Measurements from ENCODE around the gene MTMR10.
A peak's percentile ranks its signal among the peaks of the same experiment; 100 is the strongest.

Gene MTMR10

GRCh38 chr15:31013863-31014607 is 22.6 kb upstream of the MTMR10 start:
- no peak for DNase-seq (ENCODE audit: low read depth)
- no peak overlapping the region for H3K4me3 ChIP-seq (ENCODE audit: low read length)
- no peak for TF ChIP-seq CTCF (conservative IDR thresholded peaks at IDR 0.05; ENCODE audit: low read length)

- TF ChIP-seq CTCF (conservative IDR thresholded peaks at IDR 0.05; ENCODE audit: low read length): no peak
- DNase-seq (ENCODE audit: low read depth): no peak
- H3K4me3 ChIP-seq (ENCODE audit: low read length): no peak overlapping the region
Measured at GRCh38 chr15:31012455-31012854, 21.0 kb upstream of the MTMR10 start.

- DNase-seq (ENCODE audit: low read depth): no peak
Measured at GRCh38 chr15:31010036-31010435, 18.6 kb upstream of the MTMR10 start.

GRCh38 chr15:31005660-31006059 is 14.2 kb upstream of the MTMR10 start:
- DNase-seq (ENCODE audit: low read depth): no peak
- no peak for TF ChIP-seq CTCF (conservative IDR thresholded peaks at IDR 0.05; ENCODE audit: low read length)
- H3K4me3 ChIP-seq (ENCODE audit: low read length): no peak overlapping the region

More at GRCh38 chr15:31010036-31010435, 18.6 kb upstream of the MTMR10 start:
- no peak overlapping the region for H3K4me3 ChIP-seq (ENCODE audit: low read length)
- TF ChIP-seq CTCF (conservative IDR thresholded peaks at IDR 0.05; ENCODE audit: low read length): no peak

- no peak for TF ChIP-seq CTCF (conservative IDR thresholded peaks at IDR 0.05; ENCODE audit: low read length)
- H3K4me3 ChIP-seq (ENCODE audit: low read length): no peak overlapping the region
- no peak for DNase-seq (ENCODE audit: low read depth)
Measured at GRCh38 chr15:31004220-31004733, 12.8 kb upstream of the MTMR10 start.

- DNase-seq (ENCODE audit: low read depth): no peak
- TF ChIP-seq CTCF (conservative IDR thresholded peaks at IDR 0.05; ENCODE audit: low read length): no peak
Measured at GRCh38 chr15:31001702-31002101, 10.3 kb upstream of the MTMR10 start.

GRCh38 chr15:30999729-31000128 is 8.3 kb upstream of the MTMR10 start:
- TF ChIP-seq CTCF (conservative IDR thresholded peaks at IDR 0.05; ENCODE audit: low read length): no peak
- DNase-seq (ENCODE audit: low read depth): no peak
- no peak overlapping the region for H3K4me3 ChIP-seq (ENCODE audit: low read length)

More at GRCh38 chr15:31001702-31002101, 10.3 kb upstream of the MTMR10 start:
- peak overlapping the region; percentile 44 for H3K4me3 ChIP-seq (ENCODE audit: low read length)

Measured in AG10803 (cell line).